Lung (tissue), 12 donors: ENCODE data around the gene LYSMD3. TPM values are rescaled to one million over a fixed set of nuclear protein-coding genes. Genes with fewer than 3 reads are reported as not detected.

Experiments
- ATAC-seq: fragments of 200-7000 bp; cut with Tn5 transposase; one replicate; pipeline ENCODE4 v1.9.1; 2020; ENCODE audit warnings: moderate number of reproducible peaks; ENCODE audit not compliant: insufficient read depth, low FRiP score
- DNase-seq, 3 donors: peaks; one replicate each; pipeline ENCODE4 v3.0.0-alpha.2; 2013 to 2017
- H3K27ac ChIP-seq, 2 donors: one replicate each; pipeline ENCODE4 v1.5.1; 2013; ENCODE audit warnings: mild to moderate bottlenecking in 2 of 2, moderate library complexity in 2 of 2, control low read depth in 1 of 2, inconsistent platforms in 1 of 2, low read depth in 1 of 2, low read length in 1 of 2
- H3K27me3 ChIP-seq, 3 donors: one replicate each; pipeline ENCODE4 v1.5.1; 2013; ENCODE audit warnings: low read length in 2 of 3; ENCODE audit not compliant: control insufficient read depth in 3 of 3, insufficient read depth in 3 of 3
- H3K36me3 ChIP-seq, 4 donors: one replicate each; pipeline ENCODE4 v1.5.1; 2013; ENCODE audit warnings: low read length in 4 of 4, mild to moderate bottlenecking in 1 of 4, moderate library complexity in 1 of 4; ENCODE audit not compliant: control insufficient read depth in 4 of 4, insufficient read depth in 4 of 4
- H3K4me1 ChIP-seq, 5 donors: one replicate each; pipeline ENCODE4 v1.5.1; 2013; ENCODE audit warnings: low read length in 5 of 5, mild to moderate bottlenecking in 2 of 5, moderate library complexity in 1 of 5; ENCODE audit not compliant: control insufficient read depth in 5 of 5, insufficient read depth in 5 of 5
- H3K4me3 ChIP-seq: one replicate; pipeline ENCODE4 v1.5.1; 2013; ENCODE audit warnings: mild to moderate bottlenecking, control low read depth, moderate library complexity
- H3K9ac ChIP-seq, 2 donors: one replicate each; pipeline ENCODE4 v1.5.1; 2013; ENCODE audit warnings: low read length in 2 of 2, control low read depth in 1 of 2; ENCODE audit not compliant: insufficient read depth in 1 of 2
- H3K9me3 ChIP-seq, 4 donors: one replicate each; pipeline ENCODE4 v1.5.1; 2013; ENCODE audit warnings: low read length in 3 of 4, mild to moderate bottlenecking in 1 of 4, moderate library complexity in 1 of 4; ENCODE audit not compliant: control insufficient read depth in 4 of 4, insufficient read depth in 3 of 4
- WGBS, 2 donors: extraction: QIAGEN DNeasy Blood & Tissue Kit; methylation state at CpG; one replicate each; pipeline ENCODE4 v1.1.7; 2013; 5-methylcytosine and 5-hydroxymethylcytosine counted together
- polyA plus RNA-seq, 2 donors: library from polyadenylated mRNA; stranded (reverse); fragments of 200-250 nt; gene quantifications; one replicate each; pipeline ENCODE4 v1.2.1, GENCODE V29; 2013
- total RNA-seq, 2 donors: library from RNA; depleted of rRNA in 1 of 2; stranded (reverse); fragments of >200 nt in 1 of 2; gene quantifications; one replicate each; pipeline ENCODE4 v1.2.1, GENCODE V29; 2014 to 2021
- TF ChIP-seq, protein P1 (sequence below): IDR thresholded peaks from 2 replicates; pipeline ENCODE4 v1.5.1; 2012; ENCODE audit warnings: mild to moderate bottlenecking; ENCODE audit errors: control extremely low read depth, extremely low read depth
- donor health status: control.
- donor health status: control.
- donor health status: Bipolar disorder and iron deficiency.
- donor health status: healthy.
- donor health status: DM: yes; HTN: yes; CAD: no.

LYSMD3 gene
- total and polyA plus RNA-seq, 4 donors = 5.7 to 32.8 (median 14.1) TPM

DNA sequence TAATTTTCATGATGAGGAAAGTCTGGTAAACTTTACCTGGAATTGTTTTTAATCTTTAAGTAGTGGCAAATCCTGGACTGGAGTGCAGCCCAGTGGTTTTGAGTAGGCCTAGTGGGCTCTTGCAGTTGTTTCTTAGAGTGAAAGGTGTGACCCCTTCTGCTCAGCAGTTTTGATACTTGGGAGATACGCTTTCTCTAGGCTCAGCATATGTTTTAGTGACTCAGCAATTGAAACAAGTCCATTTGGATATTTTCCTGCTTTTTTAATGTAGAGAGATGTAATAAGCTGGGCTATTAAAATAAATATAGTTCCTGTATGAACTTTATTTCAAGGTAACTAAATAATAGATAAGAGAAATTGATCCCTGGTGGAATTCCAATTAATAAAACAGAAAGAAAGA, 48.7 kb downstream of the LYSMD3 start:
- Histone ChIP-seq H3K27ac (no peak overlapping the region), H3K36me3 (no peaks in the 10 kb centered on the region), H3K4me1 (no peaks in the 10 kb centered on the region), H3K9me3 (no peaks in the 10 kb centered on the region), H3K4me3 (no peak overlapping the region), H3K27me3 (no peaks in the 10 kb centered on the region), H3K9ac (no peak overlapping the region)
- DNase-seq (no peak), ATAC-seq (no peak)
- WGBS, 2 donors = 89 to 100% methylated on average over 1 of the region's 1 CpG
- TF ChIP-seq, protein P1, sequence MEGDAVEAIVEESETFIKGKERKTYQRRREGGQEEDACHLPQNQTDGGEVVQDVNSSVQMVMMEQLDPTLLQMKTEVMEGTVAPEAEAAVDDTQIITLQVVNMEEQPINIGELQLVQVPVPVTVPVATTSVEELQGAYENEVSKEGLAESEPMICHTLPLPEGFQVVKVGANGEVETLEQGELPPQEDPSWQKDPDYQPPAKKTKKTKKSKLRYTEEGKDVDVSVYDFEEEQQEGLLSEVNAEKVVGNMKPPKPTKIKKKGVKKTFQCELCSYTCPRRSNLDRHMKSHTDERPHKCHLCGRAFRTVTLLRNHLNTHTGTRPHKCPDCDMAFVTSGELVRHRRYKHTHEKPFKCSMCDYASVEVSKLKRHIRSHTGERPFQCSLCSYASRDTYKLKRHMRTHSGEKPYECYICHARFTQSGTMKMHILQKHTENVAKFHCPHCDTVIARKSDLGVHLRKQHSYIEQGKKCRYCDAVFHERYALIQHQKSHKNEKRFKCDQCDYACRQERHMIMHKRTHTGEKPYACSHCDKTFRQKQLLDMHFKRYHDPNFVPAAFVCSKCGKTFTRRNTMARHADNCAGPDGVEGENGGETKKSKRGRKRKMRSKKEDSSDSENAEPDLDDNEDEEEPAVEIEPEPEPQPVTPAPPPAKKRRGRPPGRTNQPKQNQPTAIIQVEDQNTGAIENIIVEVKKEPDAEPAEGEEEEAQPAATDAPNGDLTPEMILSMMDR = no peak

DNA sequence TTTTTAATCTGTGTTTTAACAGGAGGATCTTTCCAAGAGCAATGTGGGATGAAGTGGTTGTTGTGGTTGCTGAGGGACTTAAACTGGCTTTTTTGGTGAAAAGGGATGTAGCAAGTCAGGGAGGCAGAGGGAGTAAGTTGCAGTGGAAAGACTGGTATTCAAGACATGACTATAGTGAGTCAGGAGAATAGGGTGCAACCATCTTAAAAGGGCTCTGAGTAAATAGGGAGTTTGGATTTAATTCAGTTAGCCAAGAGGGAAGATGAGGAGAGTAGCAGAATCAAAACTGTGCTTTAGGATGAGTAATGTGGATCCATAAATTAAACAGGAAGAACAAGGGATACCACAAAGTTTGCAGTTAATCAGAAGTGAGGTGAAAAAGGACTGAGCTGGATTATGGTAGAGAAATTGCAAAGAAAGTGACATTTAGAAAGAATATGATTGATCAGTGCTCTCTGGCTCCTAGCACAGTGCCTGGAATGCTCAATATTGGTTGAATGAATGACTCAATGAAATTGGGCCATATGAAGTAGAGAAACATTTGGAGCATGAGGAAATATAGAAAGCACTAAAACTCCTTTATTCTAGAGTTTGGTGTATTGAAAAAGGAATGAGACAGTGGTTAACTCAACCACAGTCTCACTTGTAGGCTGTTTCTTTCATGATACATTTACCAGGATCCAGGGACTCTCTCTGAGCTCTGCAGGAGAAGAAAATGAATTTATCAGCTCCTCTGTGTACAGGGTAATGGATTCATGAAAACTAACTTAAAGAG, 49.6 kb downstream of the LYSMD3 start:
- DNase-seq (no peak), ATAC-seq (no peak)
- H3K27ac ChIP-seq = no peak overlapping the region
- no peaks in the 10 kb centered on the region for H3K9me3 ChIP-seq
- TF ChIP-seq, protein P1 = no peak
- no peaks in the 10 kb centered on the region for H3K36me3 ChIP-seq
- H3K9ac ChIP-seq = no peak overlapping the region
- H3K4me1 ChIP-seq = peaks cover 0 to 4% (median 0%) of the 10 kb centered on the region in 5 donors
- no peaks in the 10 kb centered on the region for H3K27me3 ChIP-seq
- no peak overlapping the region for H3K4me3 ChIP-seq

DNA sequence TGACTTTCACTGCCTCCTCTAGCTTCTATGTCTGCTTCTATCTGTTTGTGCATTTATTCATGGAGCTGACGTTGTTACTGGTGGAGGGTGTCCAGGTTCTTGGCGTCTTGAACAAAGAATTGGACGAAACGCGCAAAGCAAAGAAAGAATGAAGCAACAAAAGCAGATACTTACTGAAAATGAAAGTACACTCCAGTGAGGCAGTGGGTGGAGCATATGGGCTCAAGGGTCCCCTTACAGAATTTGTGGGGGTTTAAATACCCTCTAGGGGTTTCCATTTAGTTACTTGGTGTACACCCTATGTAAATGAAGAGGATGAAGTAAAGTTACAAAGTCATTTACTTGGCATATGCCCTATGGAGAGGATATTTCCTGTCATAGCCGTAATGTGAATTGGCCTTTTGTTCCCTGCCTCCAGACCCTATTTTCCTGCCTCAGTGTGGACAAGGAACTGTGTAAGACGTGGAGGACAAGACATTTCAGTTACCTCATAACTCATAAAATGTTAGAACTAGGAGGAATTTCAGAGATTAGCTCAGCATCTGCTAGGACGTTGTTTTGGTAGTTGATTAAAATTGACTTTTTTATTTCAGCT, 51.7 kb downstream of the LYSMD3 start:
- 72 to 90% methylated on average over 8 of the region's 8 CpGs for WGBS, 2 donors
- H3K27ac ChIP-seq = peak overlapping the region in 1 of 2 donors; percentile 8
- TF ChIP-seq, protein P1 = no peak
- DNase-seq (no peak), ATAC-seq (no peak)
- no peak overlapping the region for H3K9ac ChIP-seq
- H3K27me3 ChIP-seq = no peaks in the 10 kb centered on the region
- no peaks in the 10 kb centered on the region for H3K36me3 ChIP-seq
- H3K9me3 ChIP-seq = no peaks in the 10 kb centered on the region
- H3K4me3 ChIP-seq = no peak overlapping the region
- peaks cover 3 to 14% (median 4%) of the 10 kb centered on the region in 5 donors for H3K4me1 ChIP-seq
